ENCODE measurements around the gene ATPAF1.
A peak's percentile ranks its signal among the peaks of the same experiment; 100 is the strongest.

Gene ATPAF1

DNA sequence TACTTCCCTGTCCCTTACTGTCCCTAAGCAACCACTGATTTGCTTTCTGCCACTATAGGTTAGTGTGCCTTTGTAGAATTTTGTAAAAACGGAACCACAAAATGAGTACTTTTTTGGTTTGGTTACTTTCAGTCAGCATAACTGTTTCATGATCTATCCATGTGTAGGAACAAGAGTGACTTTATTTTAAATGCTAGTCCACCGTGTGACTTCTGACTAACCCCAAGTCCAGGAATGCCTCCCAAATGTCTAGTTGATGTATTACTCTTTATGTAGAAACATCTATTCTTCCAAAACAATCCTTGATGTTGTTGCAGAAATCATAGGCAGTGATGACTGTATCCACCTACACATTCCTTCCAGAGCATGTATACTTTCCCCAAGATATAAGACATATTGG lies 21.3 kb downstream of the ATPAF1 start:
- DNase-seq = no peak

- DNase-seq = no peak
These were observed 21.8 kb downstream of the ATPAF1 start for GRCh38 chr1:46646331-46646730.

GRCh38 chr1:46645815-46646214 lies 22.3 kb downstream of the ATPAF1 start:
- DNase-seq = no peak

DNA sequence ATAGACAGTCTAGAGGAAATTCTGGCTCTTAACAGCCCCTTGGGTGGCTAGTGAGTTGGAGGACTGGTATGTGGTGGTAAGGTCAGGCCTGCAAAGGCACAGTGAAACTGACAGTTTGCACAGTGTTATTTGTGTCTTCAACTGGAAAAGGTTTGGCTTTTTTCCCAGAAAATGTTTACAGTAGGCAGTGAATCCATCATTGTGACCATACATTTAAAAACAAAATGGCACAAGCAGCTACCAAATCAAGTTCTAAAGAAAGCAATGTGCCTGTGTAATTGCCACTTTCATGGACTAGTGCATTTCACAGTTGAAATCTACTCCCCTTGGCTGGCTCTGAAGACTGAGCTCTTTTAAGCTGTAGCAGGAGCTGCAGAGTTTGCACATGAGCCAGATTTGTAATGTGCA lies 24.8 kb downstream of the ATPAF1 start:
- no peak for DNase-seq

DNA sequence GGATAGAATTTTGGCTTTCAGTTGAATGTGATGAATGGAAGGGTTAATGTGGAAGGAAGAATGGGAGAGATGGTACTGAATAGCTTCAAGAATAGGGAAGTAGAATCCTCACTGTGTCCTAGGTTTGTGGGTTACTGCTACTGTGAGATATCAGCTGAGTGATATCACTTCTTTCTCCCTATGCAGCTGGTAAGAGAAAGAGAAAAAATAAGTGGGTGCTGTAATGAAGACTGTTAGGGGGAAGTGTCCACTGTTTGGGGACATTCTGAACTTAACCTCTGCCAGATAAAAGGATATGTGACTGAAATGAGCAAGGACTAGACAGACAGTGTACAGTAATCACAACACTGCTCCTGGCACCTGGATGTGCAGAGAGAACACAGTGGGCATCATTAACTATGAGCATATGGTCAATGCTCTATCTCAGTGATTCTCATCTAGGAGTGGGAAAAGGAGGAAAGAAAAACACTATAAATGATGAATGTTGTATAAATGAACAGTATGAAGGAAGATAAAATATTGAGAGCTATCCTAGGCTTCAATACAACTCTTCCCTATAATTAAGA lies 26.0 kb downstream of the ATPAF1 start:
- no peak for DNase-seq

DNA sequence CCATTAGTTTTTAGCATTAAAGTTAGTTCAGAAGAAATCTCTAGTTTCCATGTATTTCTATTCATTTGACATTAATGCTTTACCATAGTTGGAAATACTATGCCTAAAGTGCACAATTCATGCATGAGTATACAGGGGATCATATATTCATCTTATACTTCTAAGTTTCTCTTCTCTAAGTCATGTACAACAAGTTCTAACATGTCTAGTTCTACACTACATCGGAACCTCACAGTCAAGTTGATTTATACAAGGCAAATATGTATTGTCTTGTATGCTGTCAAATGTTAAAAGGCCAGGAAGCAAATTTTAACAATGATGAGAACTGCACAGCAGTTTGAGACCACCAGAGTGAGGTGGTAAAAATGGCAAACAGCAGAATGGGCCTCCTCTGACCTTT lies 28.6 kb downstream of the ATPAF1 start:
- no peak for DNase-seq

GRCh38 chr1:46638921-46639320 lies 29.2 kb downstream of the ATPAF1 start:
- DNase-seq = no peak

DNA sequence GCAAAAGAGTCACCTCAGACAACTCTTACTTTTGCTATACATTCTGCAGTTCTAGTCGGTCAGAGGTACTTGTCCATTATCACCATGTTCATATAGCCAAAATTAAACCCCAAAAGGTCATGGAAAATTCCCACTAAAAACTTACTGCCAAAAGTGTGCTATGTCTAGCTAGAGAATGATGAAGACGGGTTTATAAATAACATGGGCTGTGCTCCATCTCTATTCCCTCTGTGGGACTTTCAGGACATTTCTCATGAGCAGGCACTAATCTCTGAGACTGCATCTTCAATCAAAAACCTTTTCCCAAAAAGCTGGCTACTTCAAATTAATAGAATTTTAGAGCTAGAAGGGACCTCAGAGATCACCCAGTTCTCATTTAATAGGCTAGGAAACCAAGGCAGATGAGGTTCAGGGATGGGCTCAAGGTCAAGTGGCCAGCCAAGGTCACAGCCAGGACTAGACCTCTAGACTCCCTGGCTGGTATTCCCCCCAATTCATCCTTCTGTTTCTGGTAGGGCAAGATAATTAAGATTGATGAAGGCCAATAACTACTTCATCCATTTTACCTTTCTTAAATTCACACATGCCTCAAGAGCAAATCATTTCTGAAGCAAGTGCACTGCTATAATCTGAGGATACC lies 30.6 kb downstream of the ATPAF1 start:
- DNase-seq = no peak

DNA sequence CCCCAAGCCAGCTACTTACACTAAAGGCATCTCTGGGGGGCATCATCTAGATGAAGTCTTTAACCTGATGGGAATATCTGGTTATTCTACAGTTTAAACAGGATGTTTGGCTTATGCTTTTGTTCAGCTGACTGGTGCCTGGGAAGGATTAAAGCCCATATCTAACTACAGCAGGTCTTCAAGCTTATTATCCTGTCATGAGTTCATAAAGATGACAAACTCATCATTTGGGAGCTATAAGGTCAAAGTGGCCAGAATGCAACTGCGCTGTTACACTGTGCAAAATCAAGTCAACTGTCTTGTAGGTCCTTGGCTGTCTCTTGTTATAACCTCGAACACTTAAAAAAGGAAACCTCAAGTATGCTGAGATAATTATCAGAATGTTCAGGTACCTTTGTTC lies 33.0 kb downstream of the ATPAF1 start:
- DNase-seq = no peak

GRCh38 chr1:46630719-46631118 lies 37.4 kb downstream of the ATPAF1 start:
- no peak for DNase-seq

DNA sequence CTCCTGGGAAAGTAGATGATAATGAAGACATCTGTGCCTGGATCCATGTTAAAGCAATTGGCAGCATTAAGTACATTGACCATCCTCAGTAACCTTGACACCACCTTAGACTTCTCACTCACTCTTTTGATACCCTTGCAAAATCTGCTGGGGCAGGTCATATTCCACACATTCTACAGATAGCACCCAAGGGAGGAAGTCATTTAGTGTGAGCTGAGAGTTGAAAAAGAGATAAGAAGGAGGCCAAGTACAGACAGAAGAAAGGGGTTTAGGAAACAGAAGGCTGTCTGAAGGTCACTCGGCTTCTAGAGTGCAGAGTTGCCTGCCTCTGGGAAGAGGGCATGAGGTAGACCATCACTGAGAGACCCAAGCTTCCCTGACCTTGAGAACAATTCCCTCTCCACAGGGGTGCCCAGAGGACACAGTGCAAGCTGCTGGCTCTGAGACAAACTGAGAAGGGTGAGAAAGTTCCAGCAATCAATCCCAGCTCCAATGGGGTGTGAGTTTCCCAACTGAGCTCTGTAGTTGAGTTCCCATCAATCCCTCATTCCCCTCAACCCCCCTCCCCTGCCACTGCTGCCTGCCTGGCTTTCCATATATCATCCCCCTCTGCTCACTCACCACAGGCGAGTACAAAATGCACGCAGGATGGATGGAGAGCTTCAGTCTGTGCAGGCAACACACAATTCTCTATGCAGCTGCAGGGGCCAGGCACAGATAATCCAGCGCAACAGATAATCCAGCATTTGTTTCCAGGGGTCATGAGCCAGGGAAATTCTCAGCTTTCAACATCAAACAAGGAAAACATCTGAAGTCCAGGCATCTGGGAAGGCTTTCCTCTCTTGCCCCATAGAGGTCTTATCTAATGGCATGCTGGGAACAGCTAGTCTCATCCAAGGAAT lies 44.2 kb downstream of the ATPAF1 start:
- no peak for DNase-seq

DNA sequence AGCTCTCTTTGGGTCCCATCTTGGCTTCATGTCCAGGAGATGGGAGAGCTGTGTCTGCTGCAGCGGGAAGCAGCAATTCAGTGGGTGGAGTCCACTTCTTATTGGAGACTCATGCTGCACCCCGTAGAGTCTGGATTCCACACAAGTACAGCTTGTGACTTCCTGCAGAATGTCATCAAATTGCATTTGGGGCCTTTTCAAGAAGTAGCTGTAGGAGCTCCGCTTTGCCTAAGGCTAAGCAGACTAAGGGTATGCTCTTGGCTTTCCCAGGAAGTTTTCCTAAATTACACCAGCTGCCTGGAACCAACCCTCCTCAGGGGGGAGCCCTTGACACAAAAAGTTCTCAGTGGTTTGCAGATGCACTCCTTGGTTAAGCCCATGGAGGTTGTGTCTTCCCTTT lies 45.8 kb downstream of the ATPAF1 start:
- no peak for DNase-seq

DNA sequence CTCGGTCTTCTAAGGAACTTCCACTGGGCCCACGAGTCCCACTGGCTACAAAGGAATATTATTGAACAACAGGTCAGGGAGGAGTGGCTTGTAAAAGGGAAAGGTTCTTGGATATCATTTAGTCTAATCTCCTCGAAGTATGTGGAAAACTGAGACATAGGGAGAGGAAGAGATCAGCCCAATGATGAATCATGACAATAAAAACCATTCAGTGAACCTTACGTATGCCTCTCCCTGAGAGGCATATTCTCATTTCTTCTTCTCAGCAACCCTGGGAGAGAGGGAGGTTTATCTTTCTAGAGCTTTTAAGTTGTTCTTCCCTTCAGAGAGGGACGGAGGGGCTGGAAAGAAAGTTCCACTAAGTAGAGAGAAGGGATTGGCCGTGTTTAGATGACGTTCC lies 46.2 kb downstream of the ATPAF1 start:
- no peak for DNase-seq

DNA sequence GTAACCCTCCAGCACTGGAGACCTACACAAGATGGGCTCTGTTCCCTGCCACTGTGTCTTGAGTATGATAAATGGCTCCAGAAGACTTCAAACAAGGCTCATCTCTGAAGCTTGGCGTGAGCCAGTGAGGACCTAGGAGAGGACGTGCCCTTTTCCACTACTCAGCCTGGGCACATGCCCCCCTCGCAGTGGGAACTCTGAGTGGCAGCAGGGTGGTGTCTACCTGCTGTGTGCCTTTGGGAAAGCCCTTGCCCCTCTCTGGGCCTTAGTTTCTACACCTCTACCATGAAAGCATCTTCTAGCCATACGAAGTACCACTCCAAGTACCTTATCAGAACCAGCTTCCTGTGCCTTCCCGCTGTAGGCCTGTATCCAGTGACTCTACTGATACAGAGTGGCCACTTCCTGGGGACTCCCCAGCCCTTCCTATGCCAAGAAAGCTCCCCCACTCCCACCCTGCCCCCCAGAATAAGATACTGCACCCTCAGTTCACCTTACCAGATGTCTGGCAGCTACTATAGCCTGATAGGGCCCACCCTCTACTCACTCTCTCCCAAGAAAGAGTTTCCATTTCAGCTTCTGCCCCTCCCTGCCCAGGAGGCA lies 48.4 kb downstream of the ATPAF1 start:
- no peak for DNase-seq

DNA sequence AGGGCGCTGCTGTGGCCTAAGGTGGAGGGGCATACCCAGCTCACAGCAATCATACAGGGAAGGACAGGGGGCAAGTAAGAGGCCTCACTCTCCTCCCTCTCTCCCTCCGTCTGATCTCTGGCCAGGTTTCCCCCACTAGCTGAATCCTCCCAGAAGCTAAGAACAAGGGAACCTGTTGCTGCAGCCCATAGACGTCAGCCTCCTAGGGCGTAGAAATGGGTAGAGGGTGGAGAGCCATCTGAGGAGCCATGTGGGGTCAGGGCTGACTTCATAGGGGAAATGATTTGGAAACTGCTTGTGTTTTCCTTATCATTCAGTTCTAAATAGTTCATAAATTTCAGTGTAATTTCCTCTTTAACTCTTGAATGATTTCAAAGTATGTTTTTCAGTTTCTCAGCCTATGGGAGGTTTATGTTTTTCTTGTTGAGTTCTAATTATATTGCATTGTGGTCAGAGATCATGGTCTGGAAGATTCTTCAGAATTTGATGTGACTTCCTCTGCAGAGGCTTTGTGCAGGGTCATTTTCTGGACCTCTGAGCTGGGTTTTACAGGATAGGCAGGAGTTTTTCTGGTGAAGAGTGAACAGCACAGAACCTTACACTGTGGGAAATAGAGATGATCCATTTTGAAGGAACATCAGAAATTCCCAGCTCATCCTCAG lies 49.3 kb downstream of the ATPAF1 start:
- no peak for DNase-seq

DNA sequence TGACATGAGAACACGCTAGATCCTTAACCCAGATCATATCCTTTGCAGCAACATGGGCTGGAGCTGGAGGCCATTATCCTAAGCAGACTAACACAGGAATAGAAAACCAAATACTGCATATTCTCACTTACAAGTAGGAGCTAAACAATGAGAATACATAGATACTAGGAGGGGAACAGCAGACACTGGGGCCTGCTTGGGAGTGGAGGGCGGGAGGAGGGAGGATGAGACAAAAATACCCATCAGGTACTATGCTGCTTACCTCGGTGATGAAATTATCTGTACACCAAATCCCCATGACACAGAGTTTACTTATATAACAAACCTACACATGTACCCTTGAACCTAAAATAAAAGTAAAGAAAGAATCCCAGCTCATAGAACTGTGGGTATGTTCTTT lies 50.3 kb downstream of the ATPAF1 start:
- DNase-seq = no peak

DNA sequence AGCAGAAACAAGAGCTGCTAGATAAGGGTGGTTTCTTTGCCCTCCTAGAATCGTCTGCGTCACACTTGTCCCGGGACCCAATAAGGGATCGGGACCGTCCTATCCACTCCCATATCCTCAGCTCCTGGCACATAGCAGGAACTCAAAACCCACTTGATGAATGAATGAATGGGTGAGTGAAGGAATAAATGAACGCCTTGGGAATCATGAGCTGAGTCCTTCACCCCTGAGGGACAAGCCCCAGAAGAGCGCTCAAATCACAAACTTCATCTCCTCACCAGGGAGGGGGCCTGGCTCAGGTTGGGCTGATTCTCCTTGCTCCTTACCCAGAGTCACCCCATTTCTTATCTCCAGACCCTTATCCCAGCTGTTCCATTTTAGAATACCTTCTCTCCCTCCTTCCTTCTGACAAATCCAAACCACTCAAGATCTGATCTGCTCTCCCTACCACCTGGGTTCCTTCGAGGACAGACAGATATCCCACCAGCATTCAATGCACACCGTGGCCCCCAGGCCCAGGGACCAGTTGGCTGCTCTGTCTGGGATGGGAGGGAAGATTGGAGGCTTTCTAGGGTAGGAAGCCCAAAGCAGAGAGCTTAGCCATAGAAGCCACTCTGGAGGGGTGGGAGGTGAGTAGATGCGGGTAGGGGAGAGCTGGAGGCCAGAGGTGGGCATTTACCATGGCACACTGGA lies 50.9 kb downstream of the ATPAF1 start:
- no peak for DNase-seq

- peak; percentile 72 for DNase-seq
These were observed 51.7 kb downstream of the ATPAF1 start, which contains the start of gene MOB3C for GRCh38 chr1:46616277-46617107. TSS of gene MOB3C (minus strand) at chr1:46616811. CDS start at chr1:46613321, 3,490 bp downstream.

GRCh38 chr1:46615735-46616134 lies 52.4 kb downstream of the ATPAF1 start:
- DNase-seq = no peak

GRCh38 chr1:46615088-46615487 lies 53.1 kb downstream of the ATPAF1 start:
- DNase-seq = no peak

GRCh38 chr1:46614604-46614984 lies 53.6 kb downstream of the ATPAF1 start:
- DNase-seq = no peak
